HepG2 (cell line): ENCODE measurements around the gene USB1. TPM values are rescaled to one million over a fixed set of nuclear protein-coding genes. Genes with fewer than 3 reads are reported as not detected.

Source experiments
- ATAC-seq: fragments of 200-7000 bp; cut with Tn5 transposase; 3 replicates; pipeline ENCODE4 v1.9.1; 2020; ENCODE audit warnings: mild to moderate bottlenecking, moderate library complexity
- BruUV-seq: library from RNA; stranded (reverse); fragments of 400-500 nt; replicated peaks from 2 replicates; lab custom pipeline; 2021; lab: Mats Ljungman, UMichigan
- CTCF ChIA-PET: fragments of 300-600 bp; formaldehyde crosslinking; extraction: SDS; loops from one replicate; lab custom pipeline; 2021; ENCODE audit warnings: low total read pairs, inconsistent platforms, low intra/inter-chr PET ratio; lab: Yijun Ruan, JAX
- POLR2A ChIA-PET: fragments of 350-600 bp; sonication (Branson Sonifier 250); formaldehyde crosslinking; loops from one replicate; lab custom pipeline; 2020; ENCODE audit warnings: antibody characterized with exemption, inconsistent platforms; lab: Yijun Ruan, JAX
- DNase-seq: peaks from one replicate; pipeline ENCODE4 v3.0.0-alpha.2; 2015; ENCODE audit warnings: low spot score
- FAIRE-seq: peaks from 3 replicates; lab custom pipeline; 2011; peaks lifted over from hg19 to GRCh38; lab: Jason Lieb, UNC
- H2AFZ ChIP-seq: one replicate; pipeline ENCODE4 v1.6.1; 2011; ENCODE audit warnings: low read length, inconsistent platforms
- H3K27ac ChIP-seq: fragments of 300-600 bp; 3 replicates; pipeline ENCODE4 v1.8.0; 2011; ENCODE audit warnings: mixed run types, mild to moderate bottlenecking, mixed read lengths, low read length, inconsistent platforms; ENCODE audit not compliant: insufficient read depth; ENCODE audit errors: extremely low read length
- H3K27me3 ChIP-seq, 2 experiments: fragments of 200-600 bp in 1 of 2; 2 replicates in 1 of 2; 3 replicates in 1 of 2; pipeline versions ENCODE4 v1.6.0 to v1.8.0; 2011; ENCODE audit warnings: low read length in 2 of 2, mild to moderate bottlenecking in 2 of 2, moderate library complexity in 2 of 2, inconsistent platforms in 1 of 2; ENCODE audit not compliant: insufficient read depth in 2 of 2, control insufficient read depth in 1 of 2
- H3K36me3 ChIP-seq, 2 experiments: fragments of 200-600 bp in 1 of 2; replicated peaks in 1 of 2; 2 replicates in 1 of 2; 3 replicates in 1 of 2; pipeline versions ENCODE4 v1.5.1 to v1.8.0; 2011; ENCODE audit warnings: low read length in 2 of 2, inconsistent platforms in 1 of 2; ENCODE audit not compliant: insufficient read depth in 2 of 2, control insufficient read depth in 1 of 2
- H3K4me1 ChIP-seq: 2 replicates; pipeline ENCODE4 v1.5.1; 2012; ENCODE audit warnings: low read length, inconsistent platforms; ENCODE audit not compliant: insufficient read depth
- H3K4me2 ChIP-seq: 2 replicates; pipeline ENCODE4 v1.6.0; 2011; ENCODE audit warnings: low read depth, low read length, inconsistent platforms
- H3K4me3 ChIP-seq, 3 experiments: fragments of 200-600 bp in 1 of 3; sonication (generic), shearing (Covaris generic) in 1 of 3; replicated peaks in 1 of 3; 2 replicates each; pipeline ENCODE4 v1.5.1; 2011 to 2016; ENCODE audit warnings: low read length in 3 of 3, inconsistent platforms in 2 of 3, low read depth in 2 of 3, mild to moderate bottlenecking in 2 of 3, control low read depth in 1 of 3, mixed read lengths in 1 of 3; ENCODE audit not compliant: insufficient read depth in 1 of 3
- H3K79me2 ChIP-seq: one replicate; pipeline ENCODE4 v1.6.1; 2011; ENCODE audit warnings: low read length, inconsistent platforms; ENCODE audit not compliant: insufficient read depth
- H3K9ac ChIP-seq: 2 replicates; pipeline ENCODE4 v1.6.0; 2011; ENCODE audit warnings: mild to moderate bottlenecking, low read depth, low read length, inconsistent platforms; ENCODE audit not compliant: insufficient read depth
- H3K9me3 ChIP-seq: 2 replicates; pipeline ENCODE4 v1.5.1; 2012; ENCODE audit warnings: mild to moderate bottlenecking, low read length
- H4K20me1 ChIP-seq: 2 replicates; pipeline ENCODE4 v1.6.0; 2011; ENCODE audit warnings: inconsistent platforms, mild to moderate bottlenecking, low read length, moderate library complexity; ENCODE audit not compliant: insufficient read depth
- FOXP1 ChIP-seq, 2 experiments: fragments of 450-650 bp in 1 of 2; IDR thresholded peaks; 2 replicates each; pipeline ENCODE4 v1.6.1; 2017 to 2018; ENCODE audit warnings: antibody characterized with exemption in 1 of 2
- HNRNPK ChIP-seq: fragments of 200-400 bp; formaldehyde crosslinking; IDR thresholded peaks from 2 replicates; pipeline ENCODE4 v1.6.1; 2018; ENCODE audit warnings: low read length, low read depth, moderate library complexity, mild to moderate bottlenecking; ENCODE audit not compliant: poor library complexity, severe bottlenecking
- KLF12 ChIP-seq: sonication (generic); formaldehyde crosslinking; IDR thresholded peaks from 2 replicates; pipeline ENCODE4 v1.4.0; 2020; ENCODE audit warnings: missing genetic modification reagents, borderline replicate concordance
- MAFG ChIP-seq: sonication (generic); formaldehyde crosslinking; IDR thresholded peaks from 2 replicates; pipeline ENCODE4 v1.5.1; 2020; ENCODE audit warnings: mild to moderate bottlenecking, missing genetic modification reagents
- PAX8 ChIP-seq: sonication (generic); formaldehyde crosslinking; IDR thresholded peaks from 2 replicates; pipeline ENCODE4 v1.8.0; 2022; ENCODE audit warnings: mild to moderate bottlenecking, missing genetic modification reagents, borderline replicate concordance
- ZMYM2 ChIP-seq: sonication (generic); formaldehyde crosslinking; IDR thresholded peaks from 2 replicates; pipeline ENCODE4 v1.8.0; 2022; ENCODE audit warnings: mild to moderate bottlenecking, missing genetic modification reagents
- ZMYM3 ChIP-seq: sonication (generic); formaldehyde crosslinking; IDR thresholded peaks from 2 replicates; pipeline ENCODE4 v1.5.1; 2020; ENCODE audit warnings: mild to moderate bottlenecking, missing genetic modification reagents
- ZNF225 ChIP-seq: sonication (generic); formaldehyde crosslinking; IDR thresholded peaks from 2 replicates; pipeline ENCODE4 v1.4.0; 2020; ENCODE audit warnings: mild to moderate bottlenecking, missing genetic modification reagents
- ZNF329 ChIP-seq: sonication (generic); formaldehyde crosslinking; IDR thresholded peaks from 2 replicates; pipeline ENCODE4 v1.9.0; 2021; ENCODE audit warnings: low read depth, mild to moderate bottlenecking, missing genetic modification reagents
- ZNF607 ChIP-seq: sonication (generic); formaldehyde crosslinking; IDR thresholded peaks from 2 replicates; pipeline ENCODE4 v1.5.1; 2020; ENCODE audit warnings: missing genetic modification reagents, mild to moderate bottlenecking, borderline replicate concordance
- WGBS: methylation state at CpG from one replicate; pipeline ENCODE4 v1.1.6; 2017; ENCODE audit warnings: low lambda C conversion rate; 5-methylcytosine and 5-hydroxymethylcytosine counted together
- in situ Hi-C: cut with HindIII; loops from 2 replicates; pipeline ENCODE4 v1.10.0; 2017; ENCODE audit warnings: low pct_unique_long_range_greater_than_20kb; ENCODE audit not compliant: extremely low pct_ligation_motif_present
- intact Hi-C: fragments of 100-400 bp; cut with micrococcal nuclease; formaldehyde crosslinking; loops from one replicate; pipeline ENCODE4 v1.10.0; 2022; ENCODE audit not compliant: unreplicated experiment
- polyA plus RNA-seq, 8 experiments: library from polyadenylated mRNA; depleted of rRNA in 3 of 8; stranded (reverse) in 7 of 8; unstranded in 1 of 8; fragments of >200 nt; fragmentation: Illumina TruSeq in 4 of 8; extraction: Trizol in 4 of 8; gene quantifications; 2 replicates each; pipeline versions ENCODE4 v1.2.1 to v1.2.3, GENCODE V29; 2011 to 2016; ENCODE audit warnings: low read depth in 4 of 8, missing spikeins in 1 of 8, mixed read lengths in 1 of 8; ENCODE audit not compliant: insufficient read depth in 1 of 8
- total RNA-seq, 5 experiments: library from RNA; depleted of rRNA; stranded (reverse); fragments of >200 nt; fragmentation: Illumina TruSeq; extraction: Trizol; gene quantifications; 2 replicates each; pipeline ENCODE4 v1.2.3, GENCODE V29; 2016; ENCODE audit warnings: low read depth in 1 of 5
- TF ChIP-seq, protein P1 (sequence below): sonication (generic); formaldehyde crosslinking; IDR thresholded peaks from 2 replicates; pipeline ENCODE4 v1.5.0; 2020; ENCODE audit warnings: missing genetic modification reagents, mild to moderate bottlenecking, borderline replicate concordance
- TF ChIP-seq, protein P2 (sequence below): sonication (generic); formaldehyde crosslinking; IDR thresholded peaks from 2 replicates; pipeline ENCODE4 v1.4.0; 2020; ENCODE audit warnings: missing genetic modification reagents, borderline replicate concordance

The USB1 gene
- total and polyA plus RNA-seq, 2 of the 13 experiments (the other 11 are each of a cell fraction or from before 2014, with no cell fraction given) = 16.7 to 65.4 TPM

DNA sequence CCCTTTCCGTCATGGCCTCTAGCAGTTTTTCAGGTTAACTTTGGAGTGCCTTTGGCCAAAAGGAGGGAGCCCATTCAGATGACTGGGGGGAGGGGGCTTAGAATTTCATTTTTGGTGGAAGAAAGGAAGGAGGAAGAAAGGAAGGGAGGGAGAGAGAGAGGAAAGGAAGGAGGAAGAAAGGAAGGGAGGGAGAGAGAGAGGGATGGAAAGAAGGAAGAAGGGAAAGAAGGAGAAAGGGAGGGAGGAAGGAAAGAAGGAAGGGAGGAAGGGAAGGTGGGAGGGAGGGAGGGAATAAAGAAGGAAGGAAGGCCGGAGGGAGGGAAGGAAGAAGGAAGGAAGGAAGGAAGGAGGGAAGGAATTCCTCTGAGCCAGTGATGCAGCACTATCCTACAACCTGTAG, 50.1 kb downstream of the USB1 start:
- no peak for ATAC-seq
- no peak for FAIRE-seq
- Histone ChIP-seq H3K4me2 (no peak overlapping the region), H3K27me3 (peaks cover 3 to 13% of the 10 kb centered on the region in 2 experiments; a peak in 2 of 5 replicates), H3K9ac (no peak overlapping the region), H4K20me1 (no peaks in the 10 kb centered on the region), H3K4me3 (no peak overlapping the region), H3K9me3 (no peaks in the 10 kb centered on the region)
- CTCF ChIA-PET = no interaction called here
- no TSS peak for BruUV-seq
- POLR2A ChIA-PET = no interaction called here
- WGBS = 67% methylated on average over 2 of the region's 2 CpGs
- TF ChIP-seq HNRNPK = peak; percentile 79
- no peak for TF ChIP-seq ZMYM2 (CRISPR knock-in tag)
- TF ChIP-seq, all 625 proteins: peak for 1
- Histone ChIP-seq H3K36me3 (no peaks in the 10 kb centered on the region), H2AFZ (no peak overlapping the region), H3K79me2 (no peaks in the 10 kb centered on the region), H3K4me1 (peaks cover 21% of the 10 kb centered on the region), H3K27ac (no peak overlapping the region)
- intact Hi-C loops (no loop called here), in situ Hi-C loops (no loop called here)
- DNase-seq = no peak

DNA sequence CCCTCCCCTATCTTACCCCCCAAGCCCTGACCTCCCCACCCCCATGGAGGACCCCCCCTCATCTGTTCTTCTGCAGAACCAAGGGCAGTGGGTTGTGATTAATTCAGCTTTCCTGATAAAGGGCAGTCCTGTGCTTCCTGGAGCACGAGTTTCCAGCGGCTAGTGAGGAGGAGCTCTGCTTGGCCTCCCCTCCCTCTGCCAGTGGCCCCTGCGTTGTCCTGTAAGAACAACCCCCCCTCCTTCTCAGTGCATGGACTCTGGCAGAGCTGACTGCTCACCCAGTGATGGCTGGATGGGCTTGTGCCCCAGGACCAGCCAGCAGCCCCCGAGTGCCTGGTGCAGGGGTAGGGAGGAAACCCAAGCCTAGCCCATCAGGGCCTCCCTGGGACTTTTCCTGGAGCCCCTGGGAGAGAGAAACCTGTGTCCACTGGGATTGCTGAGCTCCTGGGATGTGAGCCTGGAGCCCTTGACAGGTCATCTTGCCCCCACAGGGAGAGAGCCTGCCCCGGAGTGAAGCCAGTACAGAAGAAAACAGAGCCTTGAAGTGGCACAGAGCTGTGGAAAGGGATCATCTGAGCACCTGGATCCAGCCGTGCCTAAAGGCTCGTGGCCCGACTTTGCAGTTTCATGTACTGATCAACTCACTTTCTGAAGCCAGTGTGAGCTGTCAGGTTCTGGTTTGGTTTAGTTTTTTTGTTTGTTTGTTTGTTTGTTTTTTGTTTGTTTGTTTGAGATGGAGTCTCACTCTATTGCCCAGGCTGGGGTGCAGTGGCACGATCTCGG, 50.8 kb downstream of the USB1 start:
- H3K4me2 ChIP-seq = no peak overlapping the region; the same call in 1 of the 2 replicates
- peaks cover 19% of the 10 kb centered on the region for H3K4me1 ChIP-seq
- no TSS peak for BruUV-seq
- no peaks in the 10 kb centered on the region for H3K36me3 ChIP-seq
- H3K9ac ChIP-seq = no peak overlapping the region
- FAIRE-seq (no peak), ATAC-seq (peak; percentile 8; the same call in 1 of the 3 replicates), DNase-seq (no peak)
- H3K27me3 ChIP-seq = peaks cover 3 to 18% of the 10 kb centered on the region in 2 experiments; a peak in 3 of 5 replicates
- no peak overlapping the region for H3K4me3 ChIP-seq
- ChIA-PET POLR2A (no interaction called here), CTCF (no interaction called here)
- no peaks in the 10 kb centered on the region for H4K20me1 ChIP-seq
- TF ChIP-seq, protein P1, sequence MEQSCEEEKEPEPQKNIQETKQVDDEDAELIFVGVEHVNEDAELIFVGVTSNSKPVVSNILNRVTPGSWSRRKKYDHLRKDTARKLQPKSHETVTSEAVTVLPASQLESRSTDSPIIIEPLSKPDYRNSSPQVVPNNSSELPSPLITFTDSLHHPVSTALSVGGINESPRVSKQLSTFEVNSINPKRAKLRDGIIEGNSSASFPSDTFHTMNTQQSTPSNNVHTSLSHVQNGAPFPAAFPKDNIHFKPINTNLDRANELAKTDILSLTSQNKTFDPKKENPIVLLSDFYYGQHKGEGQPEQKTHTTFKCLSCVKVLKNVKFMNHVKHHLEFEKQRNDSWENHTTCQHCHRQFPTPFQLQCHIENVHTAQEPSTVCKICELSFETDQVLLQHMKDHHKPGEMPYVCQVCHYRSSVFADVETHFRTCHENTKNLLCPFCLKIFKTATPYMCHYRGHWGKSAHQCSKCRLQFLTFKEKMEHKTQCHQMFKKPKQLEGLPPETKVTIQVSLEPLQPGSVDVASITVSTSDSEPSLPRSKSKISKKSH (CRISPR knock-in tag) = no peak
- TF ChIP-seq ZMYM3 (CRISPR knock-in tag) = no peak
- TF ChIP-seq, protein P2, sequence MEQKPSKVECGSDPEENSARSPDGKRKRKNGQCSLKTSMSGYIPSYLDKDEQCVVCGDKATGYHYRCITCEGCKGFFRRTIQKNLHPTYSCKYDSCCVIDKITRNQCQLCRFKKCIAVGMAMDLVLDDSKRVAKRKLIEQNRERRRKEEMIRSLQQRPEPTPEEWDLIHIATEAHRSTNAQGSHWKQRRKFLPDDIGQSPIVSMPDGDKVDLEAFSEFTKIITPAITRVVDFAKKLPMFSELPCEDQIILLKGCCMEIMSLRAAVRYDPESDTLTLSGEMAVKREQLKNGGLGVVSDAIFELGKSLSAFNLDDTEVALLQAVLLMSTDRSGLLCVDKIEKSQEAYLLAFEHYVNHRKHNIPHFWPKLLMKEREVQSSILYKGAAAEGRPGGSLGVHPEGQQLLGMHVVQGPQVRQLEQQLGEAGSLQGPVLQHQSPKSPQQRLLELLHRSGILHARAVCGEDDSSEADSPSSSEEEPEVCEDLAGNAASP (CRISPR knock-in tag) = no peak
- TF ChIP-seq ZNF225 (CRISPR knock-in tag) = no peak
- no peak for TF ChIP-seq MAFG (CRISPR knock-in tag)
- peak; percentile 95 for TF ChIP-seq ZNF329 (CRISPR knock-in tag)
- no peak for TF ChIP-seq PAX8
- TF ChIP-seq FOXP1 (IDR thresholded peaks at IDR 0.05) = 0 out of 2 replicates have a peak, but pooled peaks have one; percentile 32
- no peak for TF ChIP-seq FOXP1 (CRISPR knock-in tag; IDR thresholded peaks at IDR 0.05)
- TF ChIP-seq ZNF607 (CRISPR knock-in tag) = no peak
- no peak for TF ChIP-seq KLF12 (CRISPR knock-in tag)
- H3K27ac ChIP-seq = no peak overlapping the region
- H2AFZ ChIP-seq = no peak overlapping the region
- H3K9me3 ChIP-seq = no peaks in the 10 kb centered on the region
- H3K79me2 ChIP-seq = no peaks in the 10 kb centered on the region
- in situ Hi-C loops (no loop called here), intact Hi-C loops (no loop called here)
- 33% methylated on average over 9 of the region's 10 CpGs for WGBS
